Stimulated activated CD8-positive, alpha-beta memory T cell treated with anti-CD3 and anti-CD28 coated beads, Interleukin-7, amount 100 ng/mL, for 1 hour (primary cell): ENCODE results near the gene IFITM5.
"Not testable (repeated sequence)": the region's sequence is repeated elsewhere in the genome, so short reads cannot be mapped to it uniquely, and the experiment has no call there.

Experiments
- DNase-seq, 2 donors: peaks; one replicate each; pipeline ENCODE4 v3.0.0-alpha.2; 2020; ENCODE audit warnings: low read depth in 2 of 2

IFITM5 gene

GRCh38 chr11:299081-299891 is at the start of gene IFITM5:
IFITM5 (minus strand) TSS chr11:299526; CDS start chr11:299490, 36 bp downstream.
- no peak for DNase-seq

- no peak for DNase-seq
Observed at GRCh38 chr11:346529-346928, 47.2 kb upstream of the IFITM5 start.

- DNase-seq, result no peak
Observed at GRCh38 chr11:344836-345578, 45.7 kb upstream of the IFITM5 start.

GRCh38 chr11:342328-342727 is 43.0 kb upstream of the IFITM5 start:
- no peak for DNase-seq

GRCh38 chr11:340539-341512 is 41.5 kb upstream of the IFITM5 start:
- DNase-seq, result no peak

GRCh38 chr11:339963-340362 is 40.6 kb upstream of the IFITM5 start:
- no peak for DNase-seq

- DNase-seq, result no peak
Observed at GRCh38 chr11:337711-338110, 38.4 kb upstream of the IFITM5 start.

GRCh38 chr11:336659-337198 is 37.4 kb upstream of the IFITM5 start:
- no peak for DNase-seq

- DNase-seq, result no peak
Observed at GRCh38 chr11:335779-336658, 36.7 kb upstream of the IFITM5 start.

- no peak for DNase-seq
Observed at GRCh38 chr11:334264-334994, 35.1 kb upstream of the IFITM5 start.

- not testable (repeated sequence) for DNase-seq
Observed at GRCh38 chr11:333616-334263, 34.4 kb upstream of the IFITM5 start.

GRCh38 chr11:332651-333480 is 33.5 kb upstream of the IFITM5 start:
- no peak for DNase-seq

GRCh38 chr11:331358-332060 is 32.2 kb upstream of the IFITM5 start:
- no peak for DNase-seq

GRCh38 chr11:330694-331357 is 31.5 kb upstream of the IFITM5 start:
- DNase-seq, result no peak

GRCh38 chr11:330307-330693 is 31.0 kb upstream of the IFITM5 start:
- DNase-seq, result no peak

- DNase-seq, result no peak
Observed at GRCh38 chr11:329886-330253, 30.5 kb upstream of the IFITM5 start.

GRCh38 chr11:328516-329100 is 29.3 kb upstream of the IFITM5 start:
- DNase-seq, result not testable (repeated sequence)
